AG10803 (cell line): ENCODE measurements around the gene HENMT1.
"Not testable (repeated sequence)": the region's sequence is repeated elsewhere in the genome, so short reads cannot be mapped to it uniquely, and the experiment has no call there.

Experiments
- DNase-seq: peaks from one replicate; pipeline ENCODE4 v3.0.0; 2010; ENCODE audit warnings: low read depth
- H3K4me3 ChIP-seq: 2 replicates; pipeline ENCODE4 v1.5.1; 2011; ENCODE audit warnings: mild to moderate bottlenecking, low read length, control low read depth
- TF ChIP-seq, protein P1 (sequence below): conservative IDR thresholded peaks from 2 replicates; pipeline ENCODE4 v1.5.1; 2011; ENCODE audit warnings: mild to moderate bottlenecking, low read length, control low read depth, inconsistent platforms

HENMT1 gene

DNA sequence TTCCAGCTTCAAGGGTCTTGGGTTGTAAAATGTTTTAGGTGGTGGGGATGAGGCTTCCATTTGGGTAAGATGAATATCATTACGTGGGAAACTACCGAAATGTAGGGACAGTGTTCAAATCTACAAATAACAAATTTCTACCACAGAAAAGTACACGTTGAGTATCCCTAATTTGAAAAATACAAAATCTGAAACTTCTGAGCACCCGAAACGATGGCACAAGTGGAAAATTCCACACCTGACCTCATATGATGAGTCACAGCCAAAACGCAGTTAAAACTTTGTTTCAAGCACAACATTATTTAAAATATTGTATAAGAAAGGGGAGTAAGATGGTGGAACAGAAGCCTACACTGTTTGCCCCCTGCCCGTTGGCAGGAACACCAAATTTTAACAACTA lies 8.8 kb upstream of the HENMT1 start:
- no peak overlapping the region for H3K4me3 ChIP-seq
- DNase-seq, result no peak
- TF ChIP-seq, protein P1, sequence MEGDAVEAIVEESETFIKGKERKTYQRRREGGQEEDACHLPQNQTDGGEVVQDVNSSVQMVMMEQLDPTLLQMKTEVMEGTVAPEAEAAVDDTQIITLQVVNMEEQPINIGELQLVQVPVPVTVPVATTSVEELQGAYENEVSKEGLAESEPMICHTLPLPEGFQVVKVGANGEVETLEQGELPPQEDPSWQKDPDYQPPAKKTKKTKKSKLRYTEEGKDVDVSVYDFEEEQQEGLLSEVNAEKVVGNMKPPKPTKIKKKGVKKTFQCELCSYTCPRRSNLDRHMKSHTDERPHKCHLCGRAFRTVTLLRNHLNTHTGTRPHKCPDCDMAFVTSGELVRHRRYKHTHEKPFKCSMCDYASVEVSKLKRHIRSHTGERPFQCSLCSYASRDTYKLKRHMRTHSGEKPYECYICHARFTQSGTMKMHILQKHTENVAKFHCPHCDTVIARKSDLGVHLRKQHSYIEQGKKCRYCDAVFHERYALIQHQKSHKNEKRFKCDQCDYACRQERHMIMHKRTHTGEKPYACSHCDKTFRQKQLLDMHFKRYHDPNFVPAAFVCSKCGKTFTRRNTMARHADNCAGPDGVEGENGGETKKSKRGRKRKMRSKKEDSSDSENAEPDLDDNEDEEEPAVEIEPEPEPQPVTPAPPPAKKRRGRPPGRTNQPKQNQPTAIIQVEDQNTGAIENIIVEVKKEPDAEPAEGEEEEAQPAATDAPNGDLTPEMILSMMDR, result no peak

DNA sequence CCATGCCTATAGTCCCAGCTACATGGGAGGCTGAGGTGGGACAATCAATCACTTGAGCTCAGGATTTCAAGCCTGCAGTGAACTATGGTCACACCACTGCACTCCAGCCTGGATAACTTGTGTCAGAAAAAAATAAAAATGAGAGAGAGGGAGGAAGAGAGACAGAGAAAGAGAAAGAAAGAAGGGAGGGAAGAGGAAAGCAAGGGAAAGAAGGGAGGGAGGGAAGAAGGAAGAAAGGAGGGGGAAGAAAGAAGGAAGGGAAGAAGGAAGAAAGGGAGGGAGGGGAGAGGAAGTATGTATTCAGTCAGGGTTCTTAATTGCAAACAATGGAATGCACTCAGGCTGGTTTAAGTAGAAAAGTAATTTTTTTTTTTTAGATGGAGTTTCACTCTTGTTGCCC lies 7.9 kb upstream of the HENMT1 start:
- H3K4me3 ChIP-seq, result no peak overlapping the region
- DNase-seq, result no peak
- TF ChIP-seq, protein P1, result no peak

DNA sequence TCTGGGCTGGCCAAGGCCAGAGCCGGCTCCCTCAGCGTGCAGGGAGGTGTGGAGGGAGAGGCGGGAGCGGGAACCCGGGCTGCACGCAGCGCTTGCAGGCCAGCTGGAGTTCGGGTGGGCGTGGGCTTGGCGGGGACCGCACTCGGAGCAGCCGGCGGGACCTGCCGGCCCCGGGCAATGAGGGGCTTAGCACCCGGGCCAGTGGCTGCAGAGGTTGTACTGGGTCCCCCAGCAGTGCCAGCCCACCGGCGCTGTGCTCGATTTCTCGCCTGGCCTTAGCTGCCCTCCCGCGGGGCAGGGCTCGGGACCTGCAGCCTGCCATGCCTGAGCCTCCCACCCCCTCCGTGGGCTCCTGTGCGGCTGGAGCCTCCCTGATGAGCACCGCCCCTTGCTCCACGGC lies 6.5 kb upstream of the HENMT1 start:
- H3K4me3 ChIP-seq, DNase-seq: not testable (repeated sequence)

DNA sequence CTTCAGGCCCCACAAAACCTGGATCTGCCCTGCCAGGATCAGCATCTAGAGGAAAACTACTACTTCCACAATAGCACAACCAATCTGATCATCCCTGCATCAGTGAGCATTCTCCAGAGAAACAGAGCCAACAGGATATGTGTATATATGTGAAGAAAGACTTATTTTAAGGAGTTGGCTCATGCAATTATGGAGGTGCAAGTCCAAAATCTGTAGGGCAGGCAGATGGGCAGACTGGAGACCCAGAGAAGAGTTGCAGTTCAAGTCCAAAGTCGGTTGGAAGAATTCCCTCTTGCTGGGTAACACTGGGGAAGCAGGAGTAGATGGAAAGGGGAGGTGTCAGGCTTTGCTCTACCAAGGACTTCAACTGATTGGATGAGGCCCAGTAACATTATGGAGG lies 4.9 kb upstream of the HENMT1 start:
- no peak overlapping the region for H3K4me3 ChIP-seq
- DNase-seq, result no peak
- TF ChIP-seq, protein P1, result no peak

DNA sequence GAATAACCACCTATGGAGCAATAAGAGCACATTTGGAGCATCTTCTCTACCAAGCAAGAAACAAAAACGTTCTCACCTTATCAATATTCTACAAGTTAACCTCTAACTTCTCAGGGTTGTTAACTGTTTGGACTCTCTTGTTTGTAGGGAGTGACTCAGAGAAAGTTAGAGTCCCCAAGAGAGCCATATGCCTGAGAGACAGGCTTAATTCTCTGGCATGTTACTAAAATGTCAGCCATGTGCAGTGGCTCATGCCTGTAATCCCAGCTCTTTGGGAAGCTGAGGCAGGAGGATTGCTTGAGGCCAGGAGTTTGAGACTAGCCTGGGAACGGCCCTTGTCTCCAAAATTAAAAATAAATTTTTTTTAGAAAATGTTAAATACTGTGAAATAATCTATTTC lies 4.2 kb upstream of the HENMT1 start:
- H3K4me3 ChIP-seq, result no peak overlapping the region
- no peak for DNase-seq
- TF ChIP-seq, protein P1, result no peak

DNA sequence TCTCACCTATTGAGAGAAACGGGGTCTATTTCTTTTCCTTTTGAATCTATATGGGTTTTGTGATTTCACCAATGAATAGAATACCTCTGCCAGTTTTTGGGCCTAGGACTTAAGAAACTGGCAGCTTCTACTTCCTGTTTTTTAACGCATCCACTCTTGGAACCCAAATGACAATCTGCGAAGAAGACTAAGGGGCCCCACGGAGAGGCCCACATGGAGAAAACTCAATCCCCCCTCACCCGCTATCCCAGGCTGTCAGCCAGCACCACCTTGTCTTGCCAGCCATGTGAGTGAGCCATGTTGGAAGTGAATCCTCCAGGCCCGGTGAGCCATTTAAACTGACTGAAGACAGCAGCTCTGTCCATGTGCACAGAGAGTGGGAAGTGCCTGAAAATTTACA lies 3.6 kb upstream of the HENMT1 start:
- TF ChIP-seq, protein P1, result no peak
- DNase-seq, result no peak

DNA sequence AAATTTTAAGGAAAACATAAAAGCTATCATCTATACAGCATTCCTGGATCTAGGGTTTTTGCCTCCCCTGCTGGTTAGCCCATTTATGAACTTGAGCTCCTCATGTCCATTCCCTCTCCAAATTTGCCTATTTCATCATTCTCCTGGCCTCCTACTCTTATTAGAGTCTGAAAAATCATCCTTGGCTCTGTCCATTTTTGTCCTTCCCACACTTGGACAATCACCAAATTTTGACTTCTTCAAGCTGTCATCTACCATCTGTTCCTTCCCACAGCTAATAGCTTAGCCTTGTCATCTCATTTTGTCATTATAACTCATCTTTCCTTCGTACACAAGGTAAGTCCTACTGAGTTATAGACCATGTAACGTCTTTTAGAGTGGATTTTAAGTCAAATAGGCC lies 2.2 kb upstream of the HENMT1 start:
- DNase-seq, result peak; percentile 44
- TF ChIP-seq, protein P1, result no peak
- H3K4me3 ChIP-seq, result no peak overlapping the region

More for the DNA sequence above, 3.6 kb upstream of the HENMT1 start:
- no peak overlapping the region for H3K4me3 ChIP-seq
